ENCODE measurements around the gene PROSER3. TPM values are rescaled to one million over a fixed set of nuclear protein-coding genes. Genes with fewer than 3 reads are reported as not detected.
"Not testable (repeated sequence)": the region's sequence is repeated elsewhere in the genome, so short reads cannot be mapped to it uniquely, and the experiment has no call there.

Gene PROSER3
- total RNA-seq, 1 donor from 2014 or later: 11.7 TPM

DNA sequence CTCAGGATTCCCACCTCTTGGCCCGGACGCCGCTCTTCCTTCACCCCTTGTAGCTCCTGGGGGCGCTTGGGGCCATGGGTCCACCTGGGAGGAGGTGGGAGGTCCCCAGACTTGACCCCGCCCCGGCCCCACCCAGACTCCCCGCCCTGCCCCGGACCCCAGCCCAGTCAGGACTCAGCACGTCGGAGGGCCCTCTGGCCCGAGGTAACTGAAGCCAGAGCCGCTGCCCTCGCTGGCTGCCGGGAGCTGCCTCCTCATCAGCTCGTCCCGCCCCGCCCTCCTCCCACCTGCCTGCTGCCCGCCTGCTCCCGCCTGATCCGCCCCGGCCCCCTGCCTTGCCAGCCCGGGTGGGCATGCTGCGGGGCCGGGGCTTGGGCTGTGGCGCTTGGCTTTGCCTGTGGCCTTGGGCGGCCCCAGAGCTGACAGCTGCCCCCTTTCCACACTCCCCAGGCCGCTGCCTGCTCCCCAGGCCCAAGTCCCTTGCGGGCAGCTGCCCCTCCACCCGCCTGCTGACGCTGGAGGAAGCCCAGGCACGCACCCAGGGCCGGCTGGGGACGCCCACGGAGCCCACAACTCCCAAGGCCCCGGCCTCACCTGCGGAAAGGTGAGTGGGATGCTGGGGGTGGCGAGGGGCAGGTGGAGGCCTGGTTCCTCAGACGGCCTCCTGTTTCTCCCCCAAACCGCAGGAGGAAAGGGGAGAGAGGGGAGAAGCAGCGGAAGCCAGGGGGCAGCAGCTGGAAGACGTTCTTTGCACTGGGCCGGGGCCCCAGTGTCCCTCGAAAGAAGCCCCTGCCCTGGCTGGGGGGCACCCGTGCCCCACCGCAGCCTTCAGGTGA, 26.7 kb downstream of the PROSER3 start:
- intact Hi-C loops (cut with DNase I): no loop called here
- DNase-seq (ENCODE audit: low spot score): no peak

DNA sequence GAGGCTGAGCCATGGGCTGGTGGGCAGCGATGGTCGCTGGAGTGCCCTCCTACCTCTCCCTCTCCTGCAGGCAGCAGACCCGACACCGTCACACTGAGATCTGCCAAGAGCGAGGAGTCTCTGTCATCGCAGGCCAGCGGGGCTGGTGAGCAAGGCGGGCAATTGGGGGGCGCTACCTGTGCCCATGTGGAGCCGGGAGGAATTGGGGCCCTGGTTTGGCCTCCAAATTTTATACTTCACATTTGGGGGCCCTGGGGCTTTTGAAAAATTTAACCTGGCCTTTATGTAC, 27.3 kb downstream of the PROSER3 start:
- intact Hi-C loops (cut with DNase I): no loop called here
- no peak for DNase-seq (ENCODE audit: low spot score)

DNA sequence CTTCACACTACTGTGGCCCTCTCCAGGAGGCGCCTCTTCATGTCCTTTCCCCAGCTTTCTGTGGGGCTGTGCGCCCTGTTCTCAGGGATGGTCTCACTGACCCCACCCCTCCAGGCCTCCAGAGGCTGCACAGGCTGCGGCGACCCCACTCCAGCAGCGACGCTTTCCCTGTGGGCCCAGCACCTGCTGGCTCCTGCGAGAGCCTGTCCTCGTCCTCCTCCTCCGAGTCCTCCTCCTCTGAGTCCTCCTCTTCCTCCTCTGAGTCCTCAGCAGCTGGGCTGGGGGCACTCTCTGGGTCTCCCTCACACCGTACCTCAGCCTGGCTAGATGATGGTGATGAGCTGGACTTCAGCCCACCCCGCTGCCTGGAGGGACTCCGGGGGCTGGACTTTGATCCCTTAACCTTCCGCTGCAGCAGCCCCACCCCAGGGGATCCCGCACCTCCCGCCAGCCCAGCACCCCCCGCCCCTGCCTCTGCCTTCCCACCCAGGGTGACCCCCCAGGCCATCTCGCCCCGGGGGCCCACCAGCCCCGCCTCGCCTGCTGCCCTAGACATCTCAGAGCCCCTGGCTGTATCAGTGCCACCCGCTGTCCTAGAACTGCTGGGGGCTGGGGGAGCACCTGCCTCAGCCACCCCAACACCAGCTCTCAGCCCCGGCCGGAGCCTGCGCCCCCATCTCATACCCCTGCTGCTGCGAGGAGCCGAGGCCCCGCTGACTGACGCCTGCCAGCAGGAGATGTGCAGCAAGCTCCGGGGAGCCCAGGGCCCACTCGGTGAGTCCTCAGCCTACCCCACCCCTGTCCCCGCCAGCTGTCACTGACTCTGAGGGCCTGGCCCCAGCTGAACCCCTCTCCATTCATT, 28.6 kb downstream of the PROSER3 start:
- DNase-seq (ENCODE audit: low spot score): no peak
- intact Hi-C loops (cut with DNase I): no loop called here

DNA sequence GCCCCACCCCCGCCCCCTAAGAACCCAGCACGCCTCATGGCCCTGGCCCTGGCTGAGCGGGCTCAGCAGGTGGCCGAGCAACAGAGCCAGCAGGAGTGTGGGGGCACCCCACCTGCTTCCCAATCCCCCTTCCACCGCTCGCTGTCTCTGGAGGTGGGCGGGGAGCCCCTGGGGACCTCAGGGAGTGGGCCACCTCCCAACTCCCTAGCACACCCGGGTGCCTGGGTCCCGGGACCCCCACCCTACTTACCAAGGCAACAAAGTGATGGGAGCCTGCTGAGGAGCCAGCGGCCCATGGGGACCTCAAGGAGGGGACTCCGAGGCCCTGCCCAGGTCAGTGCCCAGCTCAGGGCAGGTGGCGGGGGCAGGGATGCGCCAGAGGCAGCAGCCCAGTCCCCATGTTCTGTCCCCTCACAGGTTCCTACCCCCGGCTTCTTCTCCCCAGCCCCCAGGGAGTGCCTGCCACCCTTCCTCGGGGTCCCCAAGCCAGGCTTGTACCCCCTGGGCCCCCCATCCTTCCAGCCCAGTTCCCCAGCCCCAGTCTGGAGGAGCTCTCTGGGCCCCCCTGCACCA, 29.3 kb downstream of the PROSER3 start:
- intact Hi-C loops (cut with DNase I): no loop called here
- DNase-seq (ENCODE audit: low spot score): no peak

GRCh38 chr19:35788205-35788960, 30.4 kb downstream of the PROSER3 start:
- intact Hi-C loops (cut with DNase I): no loop called here
- no peak for DNase-seq (ENCODE audit: low spot score)

GRCh38 chr19:35789195-35789977, 31.4 kb downstream of the PROSER3 start:
- DNase-seq (ENCODE audit: low spot score): no peak

DNA sequence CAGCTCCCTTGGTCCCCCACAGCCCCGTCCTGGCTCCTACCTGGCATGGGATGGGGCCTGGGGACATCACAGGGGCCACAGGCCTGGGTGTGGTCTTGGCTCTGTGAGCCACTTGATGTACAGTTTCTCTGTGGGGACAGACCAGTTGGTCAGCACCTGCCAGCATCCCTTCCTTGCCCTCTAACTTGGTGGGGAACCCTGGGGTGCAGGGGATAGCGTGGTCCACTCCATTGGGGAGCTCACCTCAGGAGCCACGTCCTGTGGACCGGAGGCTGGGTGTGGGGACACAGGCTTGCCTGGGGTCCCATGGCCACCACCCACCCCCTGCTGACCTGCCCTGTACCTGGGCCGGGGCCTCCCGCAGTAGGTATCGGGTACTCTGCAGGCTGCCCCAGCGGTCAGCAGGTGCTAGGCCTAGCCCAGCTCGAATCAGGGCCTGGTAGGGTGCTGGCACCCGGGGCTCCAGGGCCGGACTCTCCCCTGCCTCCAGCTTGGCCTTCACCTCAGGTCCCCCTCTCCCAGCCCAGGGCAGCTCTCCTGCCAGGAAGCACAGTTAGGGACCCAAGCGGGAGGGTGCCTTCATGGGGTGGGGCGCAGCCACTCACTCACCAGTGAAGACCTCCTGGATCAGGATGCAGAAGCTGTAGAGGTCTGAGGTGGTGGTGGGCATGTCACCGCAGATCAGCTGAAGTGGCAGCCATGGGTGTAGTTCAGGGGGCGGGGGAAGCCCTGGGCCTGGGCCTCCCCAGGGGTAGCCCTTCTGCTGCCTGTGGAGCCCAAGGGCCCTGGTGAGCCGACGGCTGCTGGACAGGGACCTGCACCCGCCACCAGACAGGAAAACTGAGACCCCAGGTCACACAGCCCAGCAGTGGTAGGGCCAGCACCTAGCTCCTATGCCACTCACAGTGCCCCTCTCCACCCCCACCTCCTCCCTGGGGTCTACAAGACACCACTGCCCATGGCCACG, 32.3 kb downstream of the PROSER3 start:
- no peak for DNase-seq (ENCODE audit: low spot score)
- intact Hi-C loops (cut with DNase I): no loop called here

More at GRCh38 chr19:35789195-35789977, 31.4 kb downstream of the PROSER3 start:
- intact Hi-C loops (cut with DNase I): no loop called here

DNA sequence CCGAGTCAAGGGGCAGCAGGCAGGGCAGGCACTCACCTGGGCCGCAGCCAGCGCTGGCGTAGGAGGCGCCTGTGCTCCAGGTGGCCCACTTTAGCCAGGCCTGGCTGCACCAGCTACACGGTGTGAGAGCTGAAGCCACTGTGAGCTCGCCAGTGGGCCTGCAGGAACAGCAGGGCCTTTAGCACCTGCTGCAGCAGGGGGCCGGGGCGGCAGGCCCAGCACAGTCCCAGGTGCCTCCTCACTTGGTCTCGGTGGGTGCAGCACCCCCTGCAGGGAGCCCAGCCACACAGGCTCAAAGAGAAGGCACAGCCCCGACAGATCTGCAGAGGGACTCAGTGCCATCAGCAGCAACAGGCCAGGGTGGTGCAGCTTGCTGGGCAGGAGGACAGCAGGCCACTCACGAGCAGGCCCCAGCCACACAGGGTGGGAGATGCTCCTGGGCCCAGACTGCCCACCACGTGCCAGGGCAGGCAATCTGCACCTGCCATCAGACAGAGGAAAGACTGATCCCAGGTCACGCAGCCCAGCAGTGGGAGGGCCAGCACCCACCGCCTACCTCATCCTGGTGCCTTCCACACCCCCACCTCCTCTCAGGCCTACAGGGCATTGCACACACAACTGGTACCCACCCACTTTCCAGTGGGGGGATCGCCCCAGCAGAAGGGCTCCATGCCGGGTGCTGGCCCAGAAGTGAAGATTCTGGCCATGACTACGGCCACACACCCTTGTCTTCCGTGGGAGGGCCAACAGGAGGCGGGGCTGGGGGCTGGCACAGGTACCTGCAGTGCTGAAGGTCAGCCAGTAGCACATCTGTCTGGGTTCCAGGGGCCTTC, 33.2 kb downstream of the PROSER3 start:
- DNase-seq (ENCODE audit: low spot score): no peak
- intact Hi-C loops (cut with DNase I): no loop called here

- no peak for DNase-seq (ENCODE audit: low spot score)
- intact Hi-C loops (cut with DNase I): no loop called here
Measured at GRCh38 chr19:35791814-35792279, 33.9 kb downstream of the PROSER3 start.

GRCh38 chr19:35792312-35792711, 34.3 kb downstream of the PROSER3 start:
- no peak for DNase-seq (ENCODE audit: low spot score)

GRCh38 chr19:35792888-35793287, 34.9 kb downstream of the PROSER3 start:
- intact Hi-C loops (cut with DNase I): no loop called here
- DNase-seq (ENCODE audit: low spot score): no peak

More at GRCh38 chr19:35792312-35792711, 34.3 kb downstream of the PROSER3 start:
- intact Hi-C loops (cut with DNase I): no loop called here

- no peak for DNase-seq (ENCODE audit: low spot score)
- intact Hi-C loops (cut with DNase I): no loop called here
Measured at GRCh38 chr19:35793381-35794165, 35.6 kb downstream of the PROSER3 start.

DNA sequence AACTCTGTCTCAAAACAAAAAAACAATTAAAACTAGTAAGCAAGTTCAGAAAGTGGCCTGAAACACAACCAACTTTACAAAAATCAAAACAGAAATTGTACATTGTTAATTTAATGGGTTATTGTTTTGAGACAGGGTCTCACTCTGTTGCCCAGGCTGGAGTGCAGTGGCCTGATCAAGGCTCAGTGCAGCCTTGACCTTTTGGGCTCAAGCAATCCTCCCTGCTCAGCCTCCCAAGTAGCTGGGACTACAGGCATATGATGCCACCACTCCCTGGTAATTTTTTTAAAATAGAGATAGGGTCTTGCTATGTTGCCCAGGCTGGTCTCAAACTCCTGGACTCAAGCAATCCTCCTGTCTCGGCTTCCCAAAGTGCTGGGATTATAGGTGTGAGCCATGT, 37.6 kb downstream of the PROSER3 start:
- intact Hi-C loops (cut with DNase I); DNase-seq (ENCODE audit: low spot score): not testable (repeated sequence)

GRCh38 chr19:35796645-35797542, 38.9 kb downstream of the PROSER3 start:
- intact Hi-C loops (cut with DNase I): no loop called here
- no peak for DNase-seq (ENCODE audit: low spot score)

DNA sequence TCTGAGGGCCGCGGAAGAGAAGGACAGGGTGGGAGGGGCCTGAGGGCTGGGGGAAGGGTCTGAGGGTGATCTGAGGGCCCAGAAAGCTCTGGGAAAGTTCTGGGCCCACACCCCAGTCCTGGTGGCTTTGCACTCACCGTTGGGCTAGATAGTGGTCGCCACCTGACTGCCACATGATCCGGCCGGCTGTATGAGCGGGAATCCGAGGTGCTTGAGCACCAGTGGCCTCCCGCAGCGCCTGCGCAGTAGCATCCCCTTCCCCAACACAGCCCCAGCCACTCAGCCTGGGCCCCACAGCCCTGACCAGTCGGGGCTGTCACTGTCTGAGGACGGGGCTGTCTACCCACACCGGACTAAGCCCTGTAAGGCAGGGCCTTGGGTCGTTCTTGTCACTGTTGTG, 39.7 kb downstream of the PROSER3 start:
- intact Hi-C loops (cut with DNase I): no loop called here
- no peak for DNase-seq (ENCODE audit: low spot score)

Measured in cardiac septum (tissue), 1 donor.